IPS DF 4.7 (cell line): ENCODE data around the gene PGM5.

Experiments
- DNase-seq: peaks from one replicate; pipeline ENCODE4 v3.0.0-alpha.2; 2013; ENCODE audit warnings: low spot score; ENCODE audit errors: extremely low read depth

The PGM5 gene

GRCh38 chr9:68536876-68537615, 180.6 kb downstream of the PGM5 start:
- no peak for DNase-seq

- DNase-seq, result no peak
Measured at GRCh38 chr9:68537616-68537880, 181.1 kb downstream of the PGM5 start.

- DNase-seq, result no peak
Measured at GRCh38 chr9:68538200-68538599, 181.8 kb downstream of the PGM5 start.

- no peak for DNase-seq
Measured at GRCh38 chr9:68540712-68541535, 184.5 kb downstream of the PGM5 start, which contains the start of gene TMEM252. Gene TMEM252, minus strand, starts transcription at chr9:68540883. Its CDS starts 69 bp downstream, at chr9:68540814.

- no peak for DNase-seq
Measured at GRCh38 chr9:68541568-68541967, 185.2 kb downstream of the PGM5 start.

GRCh38 chr9:68545033-68545705, 188.8 kb downstream of the PGM5 start:
- no peak for DNase-seq

- DNase-seq, result no peak
Measured at GRCh38 chr9:68546596-68547390, 190.4 kb downstream of the PGM5 start.

GRCh38 chr9:68547417-68547816, 191.0 kb downstream of the PGM5 start:
- no peak for DNase-seq

- no peak for DNase-seq
Measured at GRCh38 chr9:68548241-68548640, 191.8 kb downstream of the PGM5 start.

GRCh38 chr9:68551191-68551590, 194.8 kb downstream of the PGM5 start:
- no peak for DNase-seq

- no peak for DNase-seq
Measured at GRCh38 chr9:68552700-68553476, 196.5 kb downstream of the PGM5 start.

GRCh38 chr9:68555437-68556150, 199.2 kb downstream of the PGM5 start:
- no peak for DNase-seq

GRCh38 chr9:68558545-68558944, 202.1 kb downstream of the PGM5 start:
- DNase-seq, result no peak

- DNase-seq, result peak; percentile 64
Measured at GRCh38 chr9:68560071-68560844, 203.8 kb downstream of the PGM5 start.

- no peak for DNase-seq
Measured at GRCh38 chr9:68562461-68562860, 206.1 kb downstream of the PGM5 start.

- no peak for DNase-seq
Measured at GRCh38 chr9:68567565-68567964, 211.2 kb downstream of the PGM5 start.

- no peak for DNase-seq
Measured at GRCh38 chr9:68574150-68574549, 217.7 kb downstream of the PGM5 start.

GRCh38 chr9:68575817-68576216, 219.4 kb downstream of the PGM5 start:
- DNase-seq, result no peak
